Measurements from ENCODE around the gene ADARB1.

The ADARB1 gene

GRCh38 chr21:45231705-45232104 lies 157.3 kb downstream of the ADARB1 start:
- no peak for TF ChIP-seq ZFX (IDR thresholded peaks at IDR 0.05)
- no peak for TF ChIP-seq CTCF (conservative IDR thresholded peaks at IDR 0.05)
- no peak overlapping the region for H3K27ac ChIP-seq

GRCh38 chr21:45234127-45234526 lies 159.7 kb downstream of the ADARB1 start:
- H3K27ac ChIP-seq, result no peak overlapping the region
- TF ChIP-seq ZFX (IDR thresholded peaks at IDR 0.05), result no peak
- TF ChIP-seq CTCF (conservative IDR thresholded peaks at IDR 0.05), result no peak

- TF ChIP-seq ZFX (IDR thresholded peaks at IDR 0.05) (no peak), CTCF (conservative IDR thresholded peaks at IDR 0.05) (no peak)
- H3K27ac ChIP-seq, result peak overlapping the region; percentile 11; the same call in 1 of the 2 replicates
Measured at GRCh38 chr21:45234965-45235364, 160.6 kb downstream of the ADARB1 start.

- TF ChIP-seq CTCF (conservative IDR thresholded peaks at IDR 0.05) (no peak), ZFX (IDR thresholded peaks at IDR 0.05) (no peak)
- H3K27ac ChIP-seq, result no peak overlapping the region; the same call in 1 of the 2 replicates
Measured at GRCh38 chr21:45235488-45235887, 161.1 kb downstream of the ADARB1 start.

DNA sequence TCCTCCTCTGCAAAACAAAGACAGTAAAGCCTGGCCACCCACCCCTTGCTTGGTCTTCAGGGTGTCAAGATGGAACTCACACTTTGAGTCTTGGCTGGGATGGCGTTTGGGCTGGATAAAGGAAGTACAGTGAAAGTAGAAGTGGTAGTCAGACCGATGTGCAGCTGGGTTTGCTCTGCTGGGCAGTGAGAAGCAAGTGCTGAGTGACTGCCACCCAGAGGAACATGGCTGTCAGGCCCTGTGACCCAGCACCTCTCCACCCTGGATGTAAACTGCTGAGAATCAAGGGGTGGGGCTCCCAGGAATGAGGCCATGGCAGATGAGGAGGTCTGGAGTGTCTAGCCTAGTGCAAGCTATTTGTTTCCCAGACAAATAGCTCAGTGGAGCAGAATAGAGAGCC lies 162.1 kb downstream of the ADARB1 start:
- TF ChIP-seq ZFX (IDR thresholded peaks at IDR 0.05) (no peak), CTCF (conservative IDR thresholded peaks at IDR 0.05) (no peak)
- no peak overlapping the region; the same call in 1 of the 2 replicates for H3K27ac ChIP-seq

GRCh38 chr21:45237401-45237800 lies 163.0 kb downstream of the ADARB1 start:
- TF ChIP-seq CTCF (conservative IDR thresholded peaks at IDR 0.05), result no peak
- no peak for TF ChIP-seq ZFX (IDR thresholded peaks at IDR 0.05)

DNA sequence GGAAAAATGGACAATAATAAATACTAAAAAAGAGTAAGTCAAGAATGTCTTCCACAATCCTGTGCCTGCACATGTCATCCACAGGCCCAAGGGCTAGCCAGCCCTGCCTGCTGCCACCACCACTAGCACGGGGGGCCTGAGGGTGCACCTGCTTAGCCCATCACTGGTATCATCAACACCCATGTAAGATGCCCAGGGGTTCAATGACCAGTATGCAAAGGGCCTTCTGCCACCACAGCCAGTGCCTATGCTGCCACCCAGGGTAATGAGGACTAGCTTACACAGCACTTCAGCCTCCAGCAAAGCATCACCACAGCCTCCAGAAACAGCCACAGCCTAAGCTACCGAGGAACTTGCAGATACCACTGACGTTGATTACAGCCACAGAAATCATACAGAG lies 167.0 kb downstream of the ADARB1 start:
- TF ChIP-seq ZFX (IDR thresholded peaks at IDR 0.05) (no peak), CTCF (conservative IDR thresholded peaks at IDR 0.05) (no peak)
- H3K27ac ChIP-seq, result no peak overlapping the region

More at GRCh38 chr21:45237401-45237800, 163.0 kb downstream of the ADARB1 start:
- H3K27ac ChIP-seq, result no peak overlapping the region

Data from C4-2B (cell line).